ENCODE results near the gene RSL1D1.

Gene RSL1D1

DNA sequence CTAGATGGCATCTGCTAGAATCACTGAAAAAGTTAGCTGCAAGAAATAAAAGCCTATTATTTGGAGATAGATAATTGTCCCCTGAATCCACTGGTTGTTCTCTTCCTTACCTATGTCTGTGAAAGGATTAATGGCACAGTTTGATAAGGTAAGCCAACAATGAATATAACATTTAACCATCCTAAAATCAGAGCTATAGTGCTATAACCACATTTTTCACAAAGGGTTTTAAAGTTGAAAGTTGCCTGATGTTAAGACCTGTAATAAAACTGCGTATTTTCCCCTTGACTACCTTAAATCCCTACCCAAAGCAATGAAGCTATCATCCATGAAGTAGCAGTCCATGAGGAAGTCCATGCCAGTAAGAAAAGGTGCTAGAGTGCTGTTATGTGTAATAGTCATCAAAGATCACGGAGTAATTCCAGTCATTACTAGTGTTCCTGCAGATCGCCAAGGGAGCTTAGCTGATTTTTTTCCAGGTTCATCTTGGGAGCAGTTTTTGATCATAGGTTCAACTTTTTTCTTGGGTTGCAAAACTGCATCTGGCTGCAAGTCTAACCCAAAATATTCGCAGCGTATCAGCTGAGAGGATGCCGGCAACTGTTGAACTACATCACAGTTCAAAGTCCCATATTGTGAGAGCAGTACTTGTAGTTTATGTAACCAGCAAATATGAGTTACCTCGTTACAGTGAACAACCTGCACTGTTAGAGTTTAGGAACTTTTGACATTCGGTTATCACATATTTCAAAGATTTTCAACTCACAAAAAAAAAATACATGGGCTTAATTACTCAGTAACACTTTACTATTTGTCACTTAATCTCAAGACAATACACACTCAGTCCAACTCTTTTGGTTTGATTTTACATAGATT, 18.2 kb upstream of the RSL1D1 start:
- H3K4me3 ChIP-seq (ENCODE audit: low read length) = no peak overlapping the region
- no peak for TF ChIP-seq ZNF274 (IDR thresholded peaks at IDR 0.05; ENCODE audit: low read depth, low read length)

GRCh38 chr16:11868412-11868980, 17.2 kb upstream of the RSL1D1 start:
- H3K4me3 ChIP-seq (ENCODE audit: low read length) = no peak overlapping the region
- no peak for TF ChIP-seq ZNF274 (IDR thresholded peaks at IDR 0.05; ENCODE audit: low read depth, low read length)

- no peak for TF ChIP-seq ZNF274 (IDR thresholded peaks at IDR 0.05; ENCODE audit: low read depth, low read length)
- no peak overlapping the region for H3K4me3 ChIP-seq (ENCODE audit: low read length)
Measured at GRCh38 chr16:11862489-11862888, 11.1 kb upstream of the RSL1D1 start.

DNA sequence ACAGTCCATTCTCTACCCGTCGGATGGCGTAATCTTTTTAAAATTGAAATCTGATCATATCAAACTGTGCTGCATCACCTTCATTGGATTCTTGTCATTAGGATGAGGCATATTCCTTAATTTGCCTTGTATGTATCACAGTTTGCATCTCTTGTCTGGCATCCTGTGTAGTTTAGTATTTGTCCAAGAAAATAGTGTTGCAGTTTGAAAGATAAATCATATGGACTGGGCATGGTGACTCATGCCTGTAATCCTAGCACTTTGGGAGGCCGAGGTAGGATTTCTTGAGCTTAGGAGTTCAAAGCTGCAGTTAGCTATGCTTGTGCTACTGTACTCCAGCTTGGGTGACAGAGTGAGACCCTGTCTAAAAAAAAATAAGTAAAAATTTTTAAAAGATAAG, 5.8 kb upstream of the RSL1D1 start:
- TF ChIP-seq ZNF274 (IDR thresholded peaks at IDR 0.05; ENCODE audit: low read depth, low read length) = no peak
- H3K4me3 ChIP-seq (ENCODE audit: low read length) = no peak overlapping the region

- peak overlapping the region; percentile 82 for H3K4me3 ChIP-seq (ENCODE audit: low read length)
- TF ChIP-seq ZNF274 (IDR thresholded peaks at IDR 0.05; ENCODE audit: low read depth, low read length) = no peak
Measured at GRCh38 chr16:11852092-11852809, 909 bp upstream of the RSL1D1 start.

- no peak overlapping the region for H3K4me3 ChIP-seq (ENCODE audit: low read length)
- no peak for TF ChIP-seq ZNF274 (IDR thresholded peaks at IDR 0.05; ENCODE audit: low read depth, low read length)
Measured at GRCh38 chr16:11848842-11849241, 2.5 kb downstream of the RSL1D1 start.

GRCh38 chr16:11844499-11844898, 6.8 kb downstream of the RSL1D1 start:
- H3K4me3 ChIP-seq (ENCODE audit: low read length) = no peak overlapping the region
- TF ChIP-seq ZNF274 (IDR thresholded peaks at IDR 0.05; ENCODE audit: low read depth, low read length) = no peak

- no peak for TF ChIP-seq ZNF274 (IDR thresholded peaks at IDR 0.05; ENCODE audit: low read depth, low read length)
- no peak overlapping the region for H3K4me3 ChIP-seq (ENCODE audit: low read length)
Measured at GRCh38 chr16:11843861-11844260, 7.5 kb downstream of the RSL1D1 start.

DNA sequence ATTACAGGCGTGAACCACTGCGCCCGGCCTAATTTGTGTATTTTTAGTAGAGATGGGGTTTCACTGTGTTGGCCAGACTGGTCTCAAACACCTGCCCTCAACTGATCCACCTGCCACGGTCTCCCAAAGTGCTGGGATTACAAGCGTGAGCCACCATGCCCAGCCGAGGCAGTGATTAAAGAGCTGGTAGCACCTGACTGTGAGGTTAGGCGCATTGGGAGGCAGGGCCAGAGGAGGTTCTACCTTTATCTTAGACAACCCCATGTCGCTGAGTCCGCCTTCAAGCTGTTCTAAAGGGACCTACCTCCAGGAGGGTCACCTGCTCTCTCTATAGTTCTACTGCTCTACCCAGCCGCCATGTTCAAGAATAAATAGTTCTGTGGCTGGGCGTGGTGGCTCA, 8.1 kb downstream of the RSL1D1 start:
- no peak overlapping the region for H3K4me3 ChIP-seq (ENCODE audit: low read length)
- no peak for TF ChIP-seq ZNF274 (IDR thresholded peaks at IDR 0.05; ENCODE audit: low read depth, low read length)

DNA sequence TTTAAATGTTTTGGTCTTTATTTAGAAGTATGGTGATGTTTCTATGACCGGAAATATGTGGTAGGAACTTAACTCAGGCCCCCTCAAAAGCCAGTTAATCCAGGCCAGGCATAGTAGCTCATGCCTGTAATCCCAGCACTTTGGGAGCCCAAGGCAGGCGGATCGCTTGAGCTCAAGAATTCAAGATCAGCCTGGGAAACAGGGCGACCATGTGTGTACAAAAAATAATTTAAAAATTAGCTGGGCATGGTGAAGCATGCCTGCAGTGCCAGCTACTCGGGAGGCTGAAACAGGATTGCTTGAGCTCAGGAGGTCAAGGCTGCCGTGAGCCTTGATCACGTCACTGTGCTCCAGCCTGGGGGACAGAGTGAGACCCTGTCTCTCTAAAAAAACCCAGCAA, 10.3 kb downstream of the RSL1D1 start:
- TF ChIP-seq ZNF274 (IDR thresholded peaks at IDR 0.05; ENCODE audit: low read depth, low read length) = no peak
- no peak overlapping the region for H3K4me3 ChIP-seq (ENCODE audit: low read length)

DNA sequence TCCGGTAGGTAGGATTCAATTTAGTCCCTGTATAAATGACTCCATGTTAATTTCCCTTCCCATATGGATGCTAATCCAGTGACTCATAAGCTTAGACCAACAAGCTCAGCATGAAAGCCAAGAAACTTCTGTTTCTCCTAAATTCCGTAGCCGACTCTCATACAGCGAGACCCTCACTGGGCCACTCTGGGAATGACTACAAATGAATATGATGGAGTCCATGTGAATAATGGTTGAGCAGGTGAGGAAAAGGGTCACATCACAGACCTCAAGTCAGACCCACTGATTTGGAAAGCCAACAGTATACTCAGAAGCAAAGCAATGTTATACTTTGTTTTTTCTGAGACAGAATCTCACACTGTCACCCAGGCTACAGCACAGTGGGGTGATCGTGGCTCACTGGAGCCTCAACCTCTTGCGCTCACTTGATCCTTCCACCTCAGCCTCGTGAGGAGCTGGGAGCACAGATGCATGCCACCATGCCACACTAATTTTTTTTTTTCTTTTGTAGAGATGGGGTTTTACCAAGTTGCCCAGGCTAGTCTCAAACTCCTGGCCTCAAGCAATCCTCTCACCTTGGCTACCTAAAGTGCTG, 14.6 kb downstream of the RSL1D1 start:
- no peak for TF ChIP-seq ZNF274 (IDR thresholded peaks at IDR 0.05; ENCODE audit: low read depth, low read length)

DNA sequence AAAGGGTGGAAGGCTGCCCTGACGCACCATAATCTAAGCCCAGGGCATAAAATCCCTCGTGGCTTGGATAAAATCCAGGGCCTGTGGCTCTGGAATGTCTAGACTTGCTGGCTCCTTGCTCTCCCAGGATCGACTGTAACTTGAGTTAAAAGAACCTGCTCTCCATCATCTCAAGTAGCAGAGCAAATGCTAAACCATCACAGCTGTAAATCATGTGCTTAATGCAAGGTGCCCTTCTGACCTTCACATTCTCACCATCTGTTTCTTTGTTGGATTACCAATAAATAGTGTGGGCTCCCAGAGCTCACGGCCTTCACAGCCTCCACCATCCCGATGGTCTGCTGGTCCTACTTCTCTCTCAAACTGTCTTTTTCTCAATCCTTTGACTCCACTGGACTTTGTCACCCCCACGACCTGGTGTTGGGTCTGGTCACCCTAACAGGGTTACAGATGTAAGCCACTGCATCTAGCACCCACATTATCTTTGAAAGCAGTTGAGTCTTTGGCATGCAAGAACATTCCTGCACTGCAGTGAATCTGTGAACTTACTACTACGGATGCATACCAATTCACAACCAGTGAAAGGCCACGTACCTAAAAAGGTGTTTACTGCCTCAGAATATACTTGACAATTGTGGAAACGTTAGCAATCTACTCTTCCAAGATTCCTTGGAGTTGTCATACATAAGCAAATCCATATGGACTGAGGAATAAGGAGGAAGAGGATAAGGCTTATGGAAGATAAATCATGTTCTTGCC, 15.3 kb downstream of the RSL1D1 start:
- H3K4me3 ChIP-seq (ENCODE audit: low read length) = no peak overlapping the region
- no peak for TF ChIP-seq ZNF274 (IDR thresholded peaks at IDR 0.05; ENCODE audit: low read depth, low read length)

More for the DNA sequence above, 14.6 kb downstream of the RSL1D1 start:
- no peak overlapping the region for H3K4me3 ChIP-seq (ENCODE audit: low read length)

GRCh38 chr16:11835309-11835708, 16.0 kb downstream of the RSL1D1 start:
- H3K4me3 ChIP-seq (ENCODE audit: low read length) = no peak overlapping the region
- no peak for TF ChIP-seq ZNF274 (IDR thresholded peaks at IDR 0.05; ENCODE audit: low read depth, low read length)

All from GM08714 (cell line).